MM.1S (cell line): ENCODE results near the gene PPP2CA.

Experiments
- DNase-seq: peaks from one replicate; pipeline ENCODE4 v3.0.0-alpha.2; 2015
- H2AFZ ChIP-seq: fragments of 300-600 bp; sonication (generic); 2 replicates; pipeline ENCODE4 v1.6.0; 2016; ENCODE audit warnings: antibody characterized with exemption, low read length
- H3F3A ChIP-seq: fragments of 300-600 bp; sonication (generic); 2 replicates; pipeline ENCODE4 v1.6.1; 2016; ENCODE audit warnings: mild to moderate bottlenecking, antibody characterized with exemption, low read length, moderate library complexity, mixed read lengths; ENCODE audit not compliant: insufficient read depth
- H3K27ac ChIP-seq: fragments of 300-600 bp; sonication (generic); 2 replicates; pipeline ENCODE4 v1.5.1; 2016; ENCODE audit warnings: mild to moderate bottlenecking, low read length
- H3K27me3 ChIP-seq: fragments of 300-600 bp; sonication (generic); replicated peaks from 2 replicates; pipeline ENCODE4 v1.6.0; 2016; ENCODE audit warnings: low read length; ENCODE audit not compliant: insufficient read depth
- H3K36me3 ChIP-seq: fragments of 300-600 bp; sonication (generic); replicated peaks from 2 replicates; pipeline ENCODE4 v1.6.1; 2016; ENCODE audit warnings: mild to moderate bottlenecking, low read length, mixed read lengths; ENCODE audit not compliant: insufficient read depth
- H3K4me1 ChIP-seq: fragments of 300-600 bp; sonication (generic); 2 replicates; pipeline ENCODE4 v1.6.1; 2016; ENCODE audit warnings: low read length, mixed read lengths
- H3K4me2 ChIP-seq: fragments of 300-600 bp; sonication (generic); 2 replicates; pipeline ENCODE4 v1.6.0; 2016; ENCODE audit warnings: low read depth, low read length
- H3K4me3 ChIP-seq: fragments of 300-600 bp; sonication (generic); 2 replicates; pipeline ENCODE4 v1.5.1; 2016; ENCODE audit warnings: low read length, mixed read lengths
- H3K79me2 ChIP-seq: fragments of 300-600 bp; sonication (generic); 2 replicates; pipeline ENCODE4 v1.6.1; 2016; ENCODE audit warnings: mixed run types, low read length, mixed read lengths
- H3K9ac ChIP-seq: fragments of 300-600 bp; sonication (generic); 2 replicates; pipeline ENCODE4 v1.6.1; 2016; ENCODE audit warnings: low read length, mixed read lengths
- H3K9me2 ChIP-seq: fragments of 300-600 bp; sonication (generic); replicated peaks from 2 replicates; pipeline ENCODE4 v1.6.1; 2016; ENCODE audit warnings: mild to moderate bottlenecking, low read length, mixed read lengths; ENCODE audit not compliant: insufficient read depth
- H3K9me3 ChIP-seq: fragments of 300-600 bp; sonication (generic); replicated peaks from 2 replicates; pipeline ENCODE4 v1.6.1; 2016; ENCODE audit warnings: mild to moderate bottlenecking, low read length, mixed read lengths; ENCODE audit not compliant: insufficient read depth
- H4K20me1 ChIP-seq: fragments of 300-600 bp; sonication (generic); 2 replicates; pipeline ENCODE4 v1.6.1; 2016; ENCODE audit warnings: mild to moderate bottlenecking, low read length, moderate library complexity, mixed read lengths; ENCODE audit not compliant: insufficient read depth
- CTCF ChIP-seq: fragments of 300-600 bp; sonication (generic); IDR thresholded peaks from 2 replicates; pipeline ENCODE4 v1.5.1; 2016; ENCODE audit warnings: antibody characterized with exemption, low read length, mixed read lengths
- EZH2 ChIP-seq: fragments of 300-600 bp; sonication (generic); optimal IDR thresholded peaks from 2 replicates; pipeline ENCODE3; 2017; ENCODE audit warnings: low read depth, mild to moderate bottlenecking, antibody characterized with exemption, low read length, mixed read lengths
- EZH2phosphoT487 ChIP-seq: fragments of 300-600 bp; sonication (generic); IDR thresholded peaks from 2 replicates; pipeline ENCODE4 v1.6.1; 2018; ENCODE audit warnings: antibody characterized with exemption, low read length

The PPP2CA gene

GRCh38 chr5:134242146-134242545 lies 16.3 kb upstream of the PPP2CA start:
- Histone ChIP-seq H2AFZ (no peak overlapping the region), H3K9ac (no peak overlapping the region), H3K4me1 (no peaks in the 10 kb centered on the region), H4K20me1 (no peaks in the 10 kb centered on the region), H3K27me3 (no peaks in the 10 kb centered on the region), H3K9me2 (no peaks in the 10 kb centered on the region), H3K79me2 (no peaks in the 10 kb centered on the region), H3K4me3 (no peak overlapping the region), H3K9me3 (no peaks in the 10 kb centered on the region), H3F3A (no peaks in the 10 kb centered on the region), H3K36me3 (no peaks in the 10 kb centered on the region), H3K27ac (no peak overlapping the region), H3K4me2 (no peak overlapping the region)
- TF ChIP-seq CTCF, result no peak
- TF ChIP-seq EZH2, result no peak
- no peak for TF ChIP-seq EZH2phosphoT487
- no peak for DNase-seq

- H3K9me2 ChIP-seq, result no peaks in the 10 kb centered on the region
- TF ChIP-seq CTCF (no peak), EZH2 (no peak), EZH2phosphoT487 (no peak)
- DNase-seq, result no peak
- no peaks in the 10 kb centered on the region for H3K79me2 ChIP-seq
- H2AFZ ChIP-seq, result no peak overlapping the region
- no peak overlapping the region for H3K27ac ChIP-seq
- no peaks in the 10 kb centered on the region for H3K4me1 ChIP-seq
- no peaks in the 10 kb centered on the region for H3K27me3 ChIP-seq
- no peak overlapping the region for H3K4me2 ChIP-seq
- no peaks in the 10 kb centered on the region for H3F3A ChIP-seq
- no peak overlapping the region for H3K9ac ChIP-seq
- no peaks in the 10 kb centered on the region for H3K36me3 ChIP-seq
- no peaks in the 10 kb centered on the region for H4K20me1 ChIP-seq
- H3K4me3 ChIP-seq, result no peak overlapping the region
- H3K9me3 ChIP-seq, result no peaks in the 10 kb centered on the region
Observed at GRCh38 chr5:134240421-134240962, 14.6 kb upstream of the PPP2CA start.

- no peaks in the 10 kb centered on the region for H3K79me2 ChIP-seq
- no peaks in the 10 kb centered on the region for H3K9me3 ChIP-seq
- no peaks in the 10 kb centered on the region for H3K27me3 ChIP-seq
- H3K4me3 ChIP-seq, result no peak overlapping the region
- no peak overlapping the region for H2AFZ ChIP-seq
- no peaks in the 10 kb centered on the region for H3K36me3 ChIP-seq
- no peaks in the 10 kb centered on the region for H3F3A ChIP-seq
- H3K27ac ChIP-seq, result no peak overlapping the region
- H3K9me2 ChIP-seq, result no peaks in the 10 kb centered on the region
- H4K20me1 ChIP-seq, result no peaks in the 10 kb centered on the region
- H3K4me2 ChIP-seq, result no peak overlapping the region
- DNase-seq, result no peak
- H3K9ac ChIP-seq, result no peak overlapping the region
- TF ChIP-seq CTCF (no peak), EZH2 (no peak), EZH2phosphoT487 (no peak)
- H3K4me1 ChIP-seq, result no peaks in the 10 kb centered on the region
Observed at GRCh38 chr5:134236820-134237219, 10.9 kb upstream of the PPP2CA start.
